Skin epidermis (tissue), 12 donors: ENCODE measurements around the gene AP5M1.
"Not testable (repeated sequence)": the region's sequence is repeated elsewhere in the genome, so short reads cannot be mapped to it uniquely, and the experiment has no call there.

Experiments
- H3K27ac ChIP-seq, 21 experiments: fragments of 200-600 bp; sonication (generic) in 11 of 21; one replicate each; pipeline ENCODE4 v1.5.0; 2020; ENCODE audit warnings: mild to moderate bottlenecking in 3 of 21, inconsistent platforms in 2 of 21, moderate library complexity in 2 of 21
- H3K4me3 ChIP-seq, 7 experiments: fragments of 200-600 bp; sonication (generic) in 2 of 7; one replicate each; pipeline ENCODE4 v1.5.0; 2020; ENCODE audit warnings: inconsistent platforms in 2 of 7, mild to moderate bottlenecking in 2 of 7, moderate library complexity in 1 of 7

AP5M1 gene

GRCh38 chr14:57277062-57277461 is 8.3 kb downstream of the AP5M1 start:
- H3K4me3 ChIP-seq = no peak overlapping the region
- H3K27ac ChIP-seq = no peak overlapping the region

- Histone ChIP-seq H3K4me3 (no peak overlapping the region), H3K27ac (no peak overlapping the region)
Measured at GRCh38 chr14:57287745-57288144, 19.0 kb downstream of the AP5M1 start.

DNA sequence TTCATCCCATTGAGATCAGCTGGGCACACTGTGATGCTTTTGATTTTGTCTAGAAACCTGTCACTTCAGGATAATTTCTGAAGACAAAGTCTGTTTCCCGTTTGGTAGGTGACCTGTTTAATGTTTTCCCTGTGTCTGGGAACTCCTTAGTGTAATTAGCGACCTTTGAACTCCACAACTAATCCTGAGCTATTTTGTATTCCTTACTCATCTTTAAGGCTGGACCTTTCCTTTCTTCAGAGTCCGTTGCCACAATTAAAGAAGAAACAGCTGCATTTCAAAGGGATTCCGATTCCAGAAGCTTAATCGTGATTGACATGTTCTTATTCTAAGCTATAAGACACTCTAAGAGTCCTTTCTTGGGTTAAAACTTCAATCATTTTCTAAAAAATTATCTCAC is 22.0 kb downstream of the AP5M1 start:
- no peak overlapping the region for H3K27ac ChIP-seq
- H3K4me3 ChIP-seq = no peak overlapping the region

GRCh38 chr14:57291692-57292647 is 23.2 kb downstream of the AP5M1 start:
- H3K27ac ChIP-seq = no peak overlapping the region
- no peak overlapping the region for H3K4me3 ChIP-seq

DNA sequence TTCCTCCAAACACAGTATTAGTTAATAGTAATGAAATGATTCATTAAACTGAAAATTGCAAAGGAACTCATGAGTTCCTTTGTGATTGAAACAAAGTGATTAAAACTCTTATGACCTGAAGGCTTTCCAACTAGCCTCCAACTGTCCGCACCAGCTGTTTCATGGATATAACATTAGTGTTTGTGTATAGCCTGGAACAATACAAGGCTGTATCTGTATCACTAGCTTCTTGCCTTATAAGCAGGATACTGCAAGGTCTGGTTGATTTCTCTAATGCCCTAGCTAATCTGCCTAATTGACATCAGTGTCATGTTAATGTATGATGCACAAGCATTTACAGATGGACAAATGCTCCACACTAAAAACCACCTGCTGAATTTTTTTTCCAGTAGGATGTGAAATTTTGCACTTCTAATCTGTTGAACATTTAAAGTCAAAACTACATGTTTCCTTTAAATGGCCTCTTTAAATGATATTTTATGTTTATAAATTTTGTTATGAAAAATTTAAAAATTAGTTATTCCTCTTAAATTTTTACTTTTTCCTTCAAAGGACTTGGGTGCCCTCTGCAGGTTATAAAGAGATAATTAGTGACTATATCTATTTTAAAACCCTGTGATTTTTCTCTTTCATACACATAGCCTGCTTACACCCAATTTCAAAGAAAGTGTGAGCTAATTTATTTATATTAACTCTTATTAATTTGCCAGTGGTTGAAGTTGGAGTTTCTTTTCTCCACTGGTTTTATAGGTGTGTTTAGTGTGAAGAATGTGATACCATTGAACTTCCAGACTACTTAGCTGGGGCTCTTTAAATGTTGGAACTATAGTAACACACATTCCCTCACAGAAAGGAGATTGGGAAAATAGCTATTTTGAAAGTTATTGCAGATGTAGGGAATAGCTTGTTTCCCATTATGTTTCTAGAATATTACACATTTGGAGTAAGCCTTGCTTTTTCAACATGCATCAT is 25.4 kb downstream of the AP5M1 start:
- Histone ChIP-seq H3K27ac (no peak overlapping the region), H3K4me3 (no peak overlapping the region)

GRCh38 chr14:57295239-57295638 is 26.5 kb downstream of the AP5M1 start:
- Histone ChIP-seq H3K4me3 (no peak overlapping the region), H3K27ac (no peak overlapping the region)

DNA sequence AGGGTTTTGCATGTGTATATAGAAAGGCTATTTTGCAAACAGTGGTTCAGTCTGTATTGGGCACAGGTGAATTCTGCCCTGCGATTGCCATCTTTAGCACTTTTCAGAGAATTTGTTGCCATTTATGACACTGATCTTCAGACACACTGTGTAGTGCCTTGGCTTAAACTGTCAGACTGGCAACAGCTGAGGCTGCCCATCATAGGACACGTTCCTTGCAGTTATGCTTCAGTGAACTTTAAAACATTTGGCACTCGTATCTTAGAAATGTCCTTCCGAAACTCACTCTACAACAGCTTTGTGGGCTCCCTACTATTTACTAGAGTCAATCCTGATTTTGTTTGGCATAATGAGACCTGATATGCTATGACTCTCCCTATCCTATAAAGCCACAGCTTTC is 29.1 kb downstream of the AP5M1 start:
- Histone ChIP-seq H3K4me3 (no peak overlapping the region), H3K27ac (no peak overlapping the region)

GRCh38 chr14:57299511-57299910 is 30.7 kb downstream of the AP5M1 start:
- Histone ChIP-seq H3K27ac (no peak overlapping the region), H3K4me3 (no peak overlapping the region)

DNA sequence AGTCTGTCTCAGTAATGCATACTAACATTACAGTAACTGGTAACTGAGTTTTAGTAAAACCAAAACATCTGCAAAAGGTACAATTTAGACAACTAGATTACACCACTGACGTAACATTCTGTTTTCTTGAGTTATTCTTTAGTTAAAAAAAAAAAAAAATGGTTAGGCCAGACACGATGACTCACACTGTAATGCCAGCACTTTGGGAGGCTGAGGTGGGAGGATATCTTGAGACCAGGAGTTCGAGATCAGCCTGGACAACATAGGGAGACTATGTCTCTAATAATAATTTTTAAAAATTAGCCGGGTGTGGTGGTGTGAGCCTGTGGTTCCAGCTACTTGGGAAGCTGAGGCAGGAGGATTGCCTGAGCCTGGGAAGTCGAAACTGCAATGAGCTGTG is 34.1 kb downstream of the AP5M1 start:
- Histone ChIP-seq H3K27ac (no peak overlapping the region), H3K4me3 (no peak overlapping the region)

GRCh38 chr14:57314396-57315089 is 45.8 kb downstream of the AP5M1 start:
- no peak overlapping the region for H3K4me3 ChIP-seq
- no peak overlapping the region for H3K27ac ChIP-seq

DNA sequence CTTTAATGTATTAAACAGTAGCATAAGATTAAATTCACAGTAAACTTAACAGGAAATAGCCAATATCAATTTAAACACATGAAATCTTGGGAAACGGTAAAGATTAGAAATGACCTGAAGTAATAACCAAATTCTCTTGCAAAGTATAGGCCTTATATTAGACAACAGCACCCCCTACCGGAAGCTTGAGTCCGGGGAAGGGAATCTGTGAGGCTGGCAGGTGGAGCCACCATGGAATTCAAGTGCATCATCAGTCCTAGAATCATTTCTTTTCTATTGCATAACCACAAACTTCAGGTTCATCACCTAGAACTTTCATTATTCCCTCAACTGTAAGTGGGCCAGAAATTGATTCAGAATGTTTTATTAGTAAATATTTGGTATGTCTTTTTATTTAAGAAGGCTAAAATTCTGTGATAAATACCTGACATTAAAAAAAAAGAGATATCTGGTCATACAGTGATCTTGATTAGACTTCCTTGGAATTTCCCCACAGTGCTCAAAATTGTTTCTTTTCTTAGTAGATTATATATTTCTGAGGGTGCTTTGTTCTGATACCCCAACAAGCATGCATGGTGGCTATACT is 48.6 kb downstream of the AP5M1 start:
- Histone ChIP-seq H3K27ac (no peak overlapping the region), H3K4me3 (no peak overlapping the region)

GRCh38 chr14:57319636-57320192 is 50.9 kb downstream of the AP5M1 start:
- H3K27ac ChIP-seq = no peak overlapping the region

GRCh38 chr14:57323721-57324120 is 55.0 kb downstream of the AP5M1 start:
- H3K27ac ChIP-seq = no peak overlapping the region
- no peak overlapping the region for H3K4me3 ChIP-seq

More at GRCh38 chr14:57319636-57320192, 50.9 kb downstream of the AP5M1 start:
- H3K4me3 ChIP-seq = no peak overlapping the region

- H3K27ac ChIP-seq = no peak overlapping the region
Measured at GRCh38 chr14:57326253-57326652, 57.5 kb downstream of the AP5M1 start.

DNA sequence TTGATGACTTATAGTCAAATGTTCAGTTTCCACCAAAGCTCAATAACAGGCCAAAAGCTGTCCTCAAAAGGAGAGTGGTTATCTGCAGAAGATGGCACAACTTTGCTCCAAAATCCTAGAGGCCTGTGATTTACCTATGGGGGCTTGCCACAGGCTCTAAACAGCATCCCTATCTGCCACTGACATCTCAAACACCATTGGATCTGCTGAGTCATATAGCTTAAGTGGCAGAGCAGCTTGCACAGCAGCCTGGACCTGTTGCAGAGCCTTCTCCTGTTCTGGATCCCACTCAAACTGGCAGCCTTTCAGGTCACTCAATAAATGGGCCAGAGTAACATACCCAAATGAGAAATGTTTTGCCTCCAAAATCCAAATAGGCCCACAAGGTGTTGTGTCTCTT is 61.1 kb downstream of the AP5M1 start:
- Histone ChIP-seq H3K4me3 (no peak overlapping the region), H3K27ac (no peak overlapping the region)

More at GRCh38 chr14:57326253-57326652, 57.5 kb downstream of the AP5M1 start:
- no peak overlapping the region for H3K4me3 ChIP-seq

DNA sequence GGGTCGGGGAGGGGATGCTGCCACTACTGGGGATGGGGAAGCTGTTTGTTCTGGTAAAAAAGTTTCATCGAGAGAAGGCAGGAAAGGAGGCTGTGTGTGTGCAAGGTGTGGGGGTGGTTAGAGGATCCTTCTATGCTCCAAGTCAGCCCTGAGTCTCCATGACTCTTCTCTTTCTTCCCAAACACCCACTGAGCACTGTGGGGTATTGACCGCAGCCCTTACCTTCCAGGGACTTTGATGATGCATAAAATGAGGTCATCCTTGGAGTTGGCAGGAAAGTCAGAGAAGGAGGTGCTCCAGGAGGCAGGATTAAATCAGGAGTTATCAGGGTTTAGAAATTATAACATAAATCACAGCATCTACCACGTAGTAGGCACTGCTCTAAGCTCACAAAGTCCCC is 63.7 kb downstream of the AP5M1 start:
- H3K27ac ChIP-seq, H3K4me3 ChIP-seq: not testable (repeated sequence)

- not testable (repeated sequence) for H3K27ac ChIP-seq, H3K4me3 ChIP-seq
Measured at GRCh38 chr14:57333726-57334125, 65.0 kb downstream of the AP5M1 start.

DNA sequence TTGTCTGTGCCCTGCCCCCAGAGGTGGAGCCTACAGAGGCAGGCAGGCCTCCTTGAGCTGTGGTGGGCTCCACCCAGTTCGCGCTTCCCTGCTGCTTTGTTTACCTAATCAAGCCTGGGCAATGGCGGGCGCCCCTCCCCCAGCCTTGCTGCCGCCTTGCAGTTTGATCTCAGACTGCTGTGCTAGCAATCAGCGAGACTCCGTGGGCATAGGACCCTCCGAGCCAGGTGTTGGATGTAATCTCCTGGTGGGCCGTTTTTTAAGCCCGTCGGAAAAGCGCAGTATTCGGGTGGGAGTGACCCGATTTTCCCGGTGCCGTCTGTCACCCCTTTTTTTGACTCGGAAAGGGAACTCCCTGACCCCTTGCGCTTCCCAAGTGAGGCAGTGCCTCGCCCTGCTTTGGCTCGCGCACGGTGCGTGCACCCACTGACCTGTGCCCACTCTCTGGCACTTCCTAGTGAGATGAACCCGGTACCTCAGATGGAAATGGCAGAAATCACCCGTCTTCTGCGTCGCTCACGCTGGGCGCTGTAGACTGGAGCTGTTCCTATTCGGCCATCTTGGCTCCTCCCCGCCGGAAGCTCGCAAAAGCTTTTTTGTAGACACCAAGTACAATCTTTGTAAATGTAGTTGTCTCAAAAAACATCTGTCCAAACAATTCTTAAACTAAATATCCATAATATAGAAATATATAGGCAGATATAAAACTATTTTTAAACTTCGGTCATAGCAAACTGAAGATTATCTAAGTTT is 75.0 kb downstream of the AP5M1 start:
- H3K27ac ChIP-seq = not testable (repeated sequence)
- peak overlapping the region in 2 of 7 experiments; percentile 7 to 16 for H3K4me3 ChIP-seq
